OCI-LY1 (cell line): ENCODE results near the gene LITAF.

Experiments
- H2AFZ ChIP-seq: fragments of 200-600 bp; sonication (generic), shearing (Covaris generic); 2 replicates; pipeline ENCODE4 v1.6.0; 2014; ENCODE audit warnings: antibody characterized with exemption, mild to moderate bottlenecking, low read length
- H3F3A ChIP-seq: fragments of 200-600 bp; sonication (generic), shearing (Covaris generic); 2 replicates; pipeline ENCODE4 v1.6.0; 2014; ENCODE audit warnings: mild to moderate bottlenecking, antibody characterized with exemption, low read length, moderate library complexity; ENCODE audit not compliant: insufficient read depth
- H3K27ac ChIP-seq: fragments of 200-600 bp; sonication (generic); 2 replicates; pipeline ENCODE4 v1.5.1; 2014; ENCODE audit warnings: low read length, mixed run types, mild to moderate bottlenecking, low read depth; ENCODE audit not compliant: poor library complexity, severe bottlenecking
- H3K27me3 ChIP-seq: fragments of 200-600 bp; sonication (generic); 2 replicates; pipeline ENCODE4 v1.6.0; 2014; ENCODE audit warnings: antibody characterized with exemption, mild to moderate bottlenecking, low read length, moderate library complexity; ENCODE audit not compliant: insufficient read depth
- H3K36me3 ChIP-seq: fragments of 200-600 bp; sonication (generic); 2 replicates; pipeline ENCODE4 v1.6.1; 2014; ENCODE audit warnings: mild to moderate bottlenecking, antibody characterized with exemption, low read length, moderate library complexity, mixed read lengths; ENCODE audit not compliant: insufficient read depth
- H3K4me1 ChIP-seq: fragments of 200-600 bp; sonication (generic); 2 replicates; pipeline ENCODE4 v1.5.1; 2014; ENCODE audit warnings: mild to moderate bottlenecking, low read length, moderate library complexity; ENCODE audit not compliant: insufficient read depth, severe bottlenecking
- H3K4me2 ChIP-seq: fragments of 200-600 bp; sonication (generic), shearing (Covaris generic); 2 replicates; pipeline ENCODE4 v1.6.1; 2014; ENCODE audit warnings: low read length
- H3K4me3 ChIP-seq: fragments of 200-600 bp; sonication (generic); 2 replicates; pipeline ENCODE4 v1.5.1; 2014; ENCODE audit warnings: low read length, low read depth, mild to moderate bottlenecking, mixed read lengths; ENCODE audit not compliant: poor library complexity, severe bottlenecking
- H3K79me2 ChIP-seq: fragments of 200-600 bp; shearing (Covaris generic); 2 replicates; pipeline ENCODE4 v1.6.1; 2016; ENCODE audit warnings: mixed run types, low read length, mixed read lengths; ENCODE audit not compliant: insufficient read depth
- H3K9ac ChIP-seq: fragments of 200-600 bp; sonication (generic), shearing (Covaris generic); 2 replicates; pipeline ENCODE4 v1.6.1; 2014; ENCODE audit warnings: mild to moderate bottlenecking, low read length, mixed read lengths
- H3K9me2 ChIP-seq: fragments of 200-600 bp; sonication (generic), shearing (Covaris generic); 2 replicates; pipeline ENCODE4 v1.6.1; 2014; ENCODE audit warnings: low read depth, mild to moderate bottlenecking, low read length, mixed read lengths
- H3K9me3 ChIP-seq: fragments of 200-600 bp; shearing (Covaris generic); 2 replicates; pipeline ENCODE4 v1.6.1; 2014; ENCODE audit warnings: low read length, mixed read lengths
- H4K20me1 ChIP-seq: fragments of 200-600 bp; sonication (generic), shearing (Covaris generic); 2 replicates; pipeline ENCODE4 v1.6.0; 2016; ENCODE audit warnings: mild to moderate bottlenecking, low read length; ENCODE audit not compliant: insufficient read depth
- CTCF ChIP-seq: fragments of 200-600 bp; sonication (generic), shearing (Covaris generic); IDR thresholded peaks from 2 replicates; pipeline ENCODE4 v1.5.1; 2017; ENCODE audit warnings: mild to moderate bottlenecking, antibody characterized with exemption, low read length, moderate library complexity, mixed read lengths
- EZH2 ChIP-seq: fragments of 200-600 bp; sonication (generic), shearing (Covaris generic); IDR thresholded peaks from 2 replicates; pipeline ENCODE4 v1.8.0; 2017; ENCODE audit warnings: borderline replicate concordance, mixed run types, mild to moderate bottlenecking, antibody characterized with exemption, low read length, moderate library complexity, mixed read lengths

LITAF gene

GRCh38 chr16:11589198-11589550 is 2.5 kb upstream of the LITAF start:
- Histone ChIP-seq H3K4me1 (peaks cover 30% of the 10 kb centered on the region), H3K9me2 (no peaks in the 10 kb centered on the region), H3K9me3 (no peaks in the 10 kb centered on the region), H3K36me3 (no peaks in the 10 kb centered on the region), H3K79me2 (no peaks in the 10 kb centered on the region), H3K27ac (no peak overlapping the region), H3K9ac (no peak overlapping the region), H3K4me3 (no peak overlapping the region), H3F3A (no peaks in the 10 kb centered on the region), H2AFZ (no peak overlapping the region), H3K27me3 (peaks cover 4% of the 10 kb centered on the region; the same call in 1 of the 2 replicates), H4K20me1 (no peaks in the 10 kb centered on the region), H3K4me2 (no peak overlapping the region)
- TF ChIP-seq CTCF (no peak), EZH2 (no peak)

GRCh38 chr16:11588321-11589197 is 1.8 kb upstream of the LITAF start:
- Histone ChIP-seq H3K79me2 (no peaks in the 10 kb centered on the region), H3K4me2 (no peak overlapping the region), H2AFZ (no peak overlapping the region)

GRCh38 chr16:11587643-11588247 is 1.0 kb upstream of the LITAF start:
- H3K36me3 ChIP-seq = no peaks in the 10 kb centered on the region
- H3K4me3 ChIP-seq = peak overlapping the region; percentile 61
- no peaks in the 10 kb centered on the region for H3K9me3 ChIP-seq
- no peak overlapping the region for H2AFZ ChIP-seq
- H3K27me3 ChIP-seq = peaks cover 4% of the 10 kb centered on the region; the same call in 1 of the 2 replicates
- H4K20me1 ChIP-seq = no peaks in the 10 kb centered on the region
- no peaks in the 10 kb centered on the region for H3K79me2 ChIP-seq
- H3K4me2 ChIP-seq = peak overlapping the region; percentile 77
- TF ChIP-seq CTCF (no peak), EZH2 (no peak)
- no peaks in the 10 kb centered on the region for H3K9me2 ChIP-seq
- H3K27ac ChIP-seq = no peak overlapping the region
- H3K9ac ChIP-seq = peak overlapping the region; percentile 61
- H3K4me1 ChIP-seq = peaks cover 37% of the 10 kb centered on the region
- H3F3A ChIP-seq = no peaks in the 10 kb centered on the region

More at GRCh38 chr16:11588321-11589197, 1.8 kb upstream of the LITAF start:
- no peaks in the 10 kb centered on the region for H3K9me2 ChIP-seq
- peaks cover 37% of the 10 kb centered on the region for H3K4me1 ChIP-seq
- no peaks in the 10 kb centered on the region for H3K36me3 ChIP-seq
- peaks cover 4% of the 10 kb centered on the region; the same call in 1 of the 2 replicates for H3K27me3 ChIP-seq
- H3K4me3 ChIP-seq = no peak overlapping the region
- no peaks in the 10 kb centered on the region for H4K20me1 ChIP-seq
- H3K9me3 ChIP-seq = no peaks in the 10 kb centered on the region
- H3K9ac ChIP-seq = no peak overlapping the region
- H3F3A ChIP-seq = no peaks in the 10 kb centered on the region
- H3K27ac ChIP-seq = no peak overlapping the region
- TF ChIP-seq CTCF (no peak), EZH2 (no peak)
